H1 (cell line): ENCODE measurements around the gene RESP18. TPM values are rescaled to one million over a fixed set of nuclear protein-coding genes. Genes with fewer than 3 reads are reported as not detected.

Experiments used
- BCL11A ChIP-seq, 2 experiments: IDR thresholded peaks; one replicate each; pipeline ENCODE4 v1.6.1; 2011; ENCODE audit warnings: low read depth in 2 of 2, low read length in 2 of 2, mild to moderate bottlenecking in 2 of 2
- CHD7 ChIP-seq: fragments of 300-600 bp; sonication (generic); IDR thresholded peaks from 2 replicates; pipeline ENCODE4 v1.7.1; 2012; ENCODE audit warnings: low read length, moderate library complexity, mild to moderate bottlenecking, inconsistent platforms; ENCODE audit not compliant: insufficient replicate concordance
- CREB1 ChIP-seq: IDR thresholded peaks from 2 replicates; pipeline ENCODE4 v1.6.1; 2012; ENCODE audit warnings: inconsistent platforms
- KDM1A ChIP-seq: fragments of 200-600, 300-600 bp; sonication (generic); IDR thresholded peaks from 2 replicates; pipeline ENCODE4 v1.7.1; 2016; ENCODE audit warnings: mild to moderate bottlenecking, low read length, borderline replicate concordance
- MAFK ChIP-seq: IDR thresholded peaks from 2 replicates; pipeline ENCODE4 v1.6.1; 2012; ENCODE audit warnings: low read depth, mild to moderate bottlenecking, improper control_type of control experiment, low read length
- SUZ12 ChIP-seq: fragments of 200-600 bp; sonication (generic); IDR thresholded peaks from 2 replicates; pipeline ENCODE4 v1.6.1; 2012; ENCODE audit warnings: mild to moderate bottlenecking, inconsistent platforms, low read length, moderate library complexity, mixed read lengths
- TBP ChIP-seq: IDR thresholded peaks from 2 replicates; pipeline ENCODE4 v1.6.1; 2011; ENCODE audit warnings: low read depth, low read length, improper control_type of control experiment
- polyA plus RNA-seq, 7 experiments: library from polyadenylated mRNA; depleted of rRNA in 3 of 7; stranded (reverse) in 5 of 7; unstranded in 2 of 7; fragments of >200 nt in 5 of 7; fragments of 200-250 nt in 2 of 7; gene quantifications; 1 replicate in 5 of 7; 2 replicates in 1 of 7; 4 replicates in 1 of 7; pipeline versions ENCODE4 v1.2.1 to v1.2.3, GENCODE V29; 2011 to 2013; ENCODE audit warnings: missing spikeins in 2 of 7, mixed read lengths in 2 of 7
- total RNA-seq: library from RNA; stranded (reverse); fragmentation: NEBNext Ultra II Directional; extraction: Animal tissue kit (Norgen Biotek cat#: 25700); gene quantifications from 2 replicates; pipeline ENCODE4 v1.2.1, GENCODE V29; 2021

RESP18 gene
- total and polyA plus RNA-seq, 2 of the 8 experiments (the other 6 are each of a cell fraction or from before 2014, with no cell fraction given), result not detected

DNA sequence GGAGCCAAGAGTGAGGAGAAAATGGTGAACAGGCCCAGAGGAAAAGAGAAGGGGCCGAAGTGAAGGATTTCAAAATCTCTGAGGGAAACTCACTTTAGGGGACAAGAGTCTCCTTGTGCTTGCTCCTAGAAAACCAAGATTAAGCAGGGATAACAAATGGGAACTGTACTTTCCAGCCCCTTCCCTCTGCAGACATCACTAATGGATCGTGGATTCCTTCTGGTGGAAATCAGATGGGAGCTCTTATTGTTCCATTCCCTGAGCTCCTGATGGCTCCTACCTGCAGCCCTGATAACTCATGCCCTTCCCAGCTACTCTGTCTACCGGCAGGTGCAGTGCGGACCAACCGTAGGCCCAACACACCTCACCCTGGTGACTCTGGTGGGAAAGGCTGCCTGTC, 20.6 kb upstream of the RESP18 start (continued):
- TF ChIP-seq CHD7 (no peak), CREB1 (no peak), SUZ12 (no peak), TBP (no peak), MAFK (no peak), BCL11A (IDR thresholded peaks at IDR 0.05; ENCODE audit: low read depth in 2 of 2, low read length in 2 of 2) (no peak), KDM1A (no peak)
